NCI-H1930 (cell line): Measurements from ENCODE around the gene VIPR2.

Source experiments
- DNase-seq, 2 experiments: peaks; one replicate each; lab custom pipeline; 2025; lab: John Stamatoyannopoulos, UW

The VIPR2 gene

GRCh38 chr7:159066816-159067575 is 77.7 kb downstream of the VIPR2 start:
- DNase-seq = no peak

GRCh38 chr7:159065852-159066480 is 78.7 kb downstream of the VIPR2 start:
- no peak for DNase-seq

- no peak for DNase-seq
These were observed 79.7 kb downstream of the VIPR2 start for GRCh38 chr7:159064816-159065510.

GRCh38 chr7:159064121-159064815 is 80.4 kb downstream of the VIPR2 start:
- no peak for DNase-seq

- no peak for DNase-seq
These were observed 81.4 kb downstream of the VIPR2 start for GRCh38 chr7:159063046-159063840.

- DNase-seq = no peak
These were observed 82.1 kb downstream of the VIPR2 start for GRCh38 chr7:159062569-159062968.

GRCh38 chr7:159061674-159062212 is 82.9 kb downstream of the VIPR2 start:
- DNase-seq = no peak

GRCh38 chr7:159061209-159061608 is 83.5 kb downstream of the VIPR2 start:
- DNase-seq = no peak

GRCh38 chr7:159060440-159060839 is 84.2 kb downstream of the VIPR2 start:
- DNase-seq = no peak

- DNase-seq = no peak
These were observed 85.0 kb downstream of the VIPR2 start for GRCh38 chr7:159059629-159060028.

GRCh38 chr7:159057647-159058046 is 87.0 kb downstream of the VIPR2 start:
- no peak for DNase-seq

GRCh38 chr7:159056737-159057136 is 87.9 kb downstream of the VIPR2 start:
- no peak for DNase-seq

GRCh38 chr7:159051916-159052315 is 92.8 kb downstream of the VIPR2 start:
- DNase-seq = no peak

- no peak for DNase-seq
These were observed 94.0 kb downstream of the VIPR2 start for GRCh38 chr7:159050704-159051103.

GRCh38 chr7:159049266-159050025 is 95.2 kb downstream of the VIPR2 start:
- DNase-seq = no peak

- no peak for DNase-seq
These were observed 96.0 kb downstream of the VIPR2 start for GRCh38 chr7:159048656-159049055.

GRCh38 chr7:159047536-159047935 is 97.1 kb downstream of the VIPR2 start:
- DNase-seq = no peak

GRCh38 chr7:159046300-159046699 is 98.4 kb downstream of the VIPR2 start:
- no peak for DNase-seq

GRCh38 chr7:159045839-159046238 is 98.8 kb downstream of the VIPR2 start:
- DNase-seq = no peak

- no peak for DNase-seq
These were observed 102.0 kb downstream of the VIPR2 start for GRCh38 chr7:159042581-159043101.
